SHP77 (cell line): ENCODE results near the gene ZDHHC8.

Experiments
- DNase-seq, 2 experiments: peaks; one replicate each; lab custom pipeline; 2025; lab: John Stamatoyannopoulos, UW

ZDHHC8 gene

GRCh38 chr22:20113551-20114310 is 17.9 kb upstream of the ZDHHC8 start:
- DNase-seq = no peak

- DNase-seq = no peak
These were observed 16.8 kb upstream of the ZDHHC8 start for GRCh38 chr22:20114506-20115475.

- DNase-seq = peak in 1 of 2 experiments; percentile 14
These were observed 15.8 kb upstream of the ZDHHC8 start, which contains the start of gene RANBP1 for GRCh38 chr22:20115691-20116375. TSS of gene RANBP1 (plus strand) at chr22:20116104. CDS start at chr22:20116185, 81 bp downstream.

DNA sequence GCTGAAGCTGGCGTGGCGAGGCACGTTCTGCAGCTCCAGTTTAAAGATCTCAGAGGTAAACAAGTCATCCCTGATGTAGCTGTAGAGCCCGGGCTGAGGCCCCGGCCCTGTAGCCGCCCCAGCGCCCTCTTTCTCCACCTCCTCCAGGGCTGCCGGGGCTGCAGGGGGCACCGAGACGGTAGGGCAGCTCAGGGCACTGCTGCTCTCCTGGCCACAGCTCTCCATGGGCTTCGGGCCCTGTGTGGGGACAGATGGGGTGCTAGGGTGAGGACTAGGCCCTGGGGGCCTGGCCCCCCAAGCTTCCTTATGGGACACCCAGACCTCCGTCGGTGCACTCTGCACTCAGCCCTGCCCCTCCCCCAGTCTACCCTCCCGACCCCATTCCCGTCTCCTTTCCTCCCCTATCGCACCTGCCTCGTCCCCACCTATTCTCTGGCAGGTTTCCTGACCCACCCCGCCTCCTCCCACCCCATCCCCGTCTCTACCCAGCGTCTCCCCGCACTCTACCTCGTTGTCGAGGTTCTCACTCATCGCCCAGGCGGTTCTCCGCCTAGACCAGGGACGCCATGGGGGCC is 15.1 kb upstream of the ZDHHC8 start:
- DNase-seq = no peak

GRCh38 chr22:20116951-20117632 is 14.5 kb upstream of the ZDHHC8 start, which contains the start of gene TRMT2A:
TSS of gene TRMT2A (minus strand) at chr22:20117226. CDS start at chr22:20116906, 320 bp downstream.
- DNase-seq = peak; percentile 92 to 95

DNA sequence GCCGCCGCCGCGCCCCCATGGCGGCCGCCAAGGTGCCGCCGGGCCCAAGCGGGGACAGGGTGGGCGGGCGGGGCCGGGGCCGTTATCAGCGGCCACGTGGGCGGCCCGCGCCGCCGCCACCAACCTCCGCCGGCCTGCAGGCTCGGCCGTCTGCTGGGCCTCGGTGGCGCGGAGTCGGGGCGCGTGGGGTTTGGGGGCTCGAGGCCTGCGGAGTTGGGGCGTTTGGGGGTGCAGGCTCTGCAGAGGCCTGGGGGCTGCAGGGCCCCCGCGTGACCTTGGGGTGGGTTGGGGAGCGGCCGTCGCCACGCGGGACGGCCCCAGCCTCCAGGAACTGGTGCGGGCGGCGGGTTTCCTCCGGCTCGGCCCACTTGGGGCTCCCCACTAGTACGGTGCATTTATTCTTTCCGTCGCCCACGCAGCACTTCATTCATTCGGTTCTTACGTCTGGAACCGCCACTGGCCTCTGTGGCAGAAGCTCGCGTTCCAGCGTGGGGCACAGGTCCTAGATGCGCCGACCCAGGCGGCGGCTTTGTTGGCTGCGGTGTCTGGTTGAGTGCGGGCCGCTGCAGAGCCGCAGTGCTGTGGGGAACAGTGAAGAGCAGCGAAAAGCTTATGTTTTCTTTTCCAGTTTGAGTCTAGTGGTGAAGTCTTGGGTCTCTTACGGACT is 13.8 kb upstream of the ZDHHC8 start:
- no peak for DNase-seq

DNA sequence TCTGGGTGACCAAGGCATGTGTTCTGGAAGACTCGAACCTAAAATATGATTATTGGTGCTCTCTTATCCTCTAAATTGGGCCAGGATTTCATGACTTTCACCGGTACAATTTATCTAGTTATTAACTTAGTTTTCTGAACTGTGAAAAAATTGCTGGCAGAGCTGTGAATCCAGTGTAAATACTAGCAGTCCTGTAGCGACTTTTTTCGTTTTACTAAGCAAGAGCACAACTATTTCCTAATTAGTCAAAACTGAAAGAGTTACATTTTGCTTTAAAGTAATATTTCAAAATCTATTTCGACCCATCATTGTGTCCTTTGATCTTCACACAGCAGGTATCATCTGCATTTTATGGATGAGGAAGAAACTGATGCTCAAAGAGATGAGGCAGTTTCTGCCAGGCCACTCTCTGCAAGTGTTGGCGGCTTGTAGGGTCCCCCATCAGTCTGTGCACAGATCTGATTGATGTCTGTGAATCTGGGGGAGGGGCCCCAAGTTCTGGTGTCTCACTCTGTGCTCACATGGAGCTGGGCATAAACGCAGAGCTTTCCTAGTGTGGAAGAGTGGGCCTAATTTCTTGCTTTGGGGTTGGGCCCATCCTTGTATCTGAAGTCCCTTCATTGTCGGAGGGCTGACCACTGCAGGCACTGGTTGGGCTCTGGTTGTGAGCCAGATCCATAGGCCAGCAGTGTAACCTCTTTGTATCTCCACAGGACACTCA is 13.1 kb upstream of the ZDHHC8 start:
- no peak for DNase-seq

DNA sequence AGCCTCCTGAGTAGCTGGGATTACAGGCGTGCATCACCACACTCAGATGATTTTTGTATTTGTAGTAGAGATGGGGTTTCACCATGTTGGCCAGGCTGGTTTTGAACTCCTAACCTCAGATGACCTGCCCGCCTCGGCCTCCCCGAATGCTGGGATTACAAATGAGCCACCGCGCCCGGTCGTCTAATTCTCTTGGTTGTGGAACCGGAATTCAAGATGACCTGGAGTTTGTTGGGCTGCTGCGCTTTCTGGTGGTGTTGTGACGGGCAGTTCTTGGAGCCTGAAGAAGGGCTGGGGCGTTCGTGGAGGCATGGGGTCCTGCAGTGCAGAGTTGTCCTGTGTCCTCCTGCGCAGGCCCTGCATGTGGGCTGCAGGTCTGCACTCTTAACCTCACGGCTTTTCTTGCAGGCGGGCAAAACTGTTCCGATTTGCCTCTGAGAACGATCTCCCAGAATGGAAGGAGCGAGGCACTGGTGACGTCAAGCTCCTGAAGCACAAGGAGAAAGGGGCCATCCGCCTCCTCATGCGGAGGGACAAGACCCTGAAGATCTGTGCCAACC is 9.7 kb upstream of the ZDHHC8 start:
- no peak for DNase-seq

- no peak for DNase-seq
These were observed 8.1 kb upstream of the ZDHHC8 start for GRCh38 chr22:20123366-20124082.

GRCh38 chr22:20124083-20124787 is 7.4 kb upstream of the ZDHHC8 start:
- DNase-seq = no peak

- DNase-seq = no peak
These were observed 6.1 kb upstream of the ZDHHC8 start for GRCh38 chr22:20125201-20126174.

DNA sequence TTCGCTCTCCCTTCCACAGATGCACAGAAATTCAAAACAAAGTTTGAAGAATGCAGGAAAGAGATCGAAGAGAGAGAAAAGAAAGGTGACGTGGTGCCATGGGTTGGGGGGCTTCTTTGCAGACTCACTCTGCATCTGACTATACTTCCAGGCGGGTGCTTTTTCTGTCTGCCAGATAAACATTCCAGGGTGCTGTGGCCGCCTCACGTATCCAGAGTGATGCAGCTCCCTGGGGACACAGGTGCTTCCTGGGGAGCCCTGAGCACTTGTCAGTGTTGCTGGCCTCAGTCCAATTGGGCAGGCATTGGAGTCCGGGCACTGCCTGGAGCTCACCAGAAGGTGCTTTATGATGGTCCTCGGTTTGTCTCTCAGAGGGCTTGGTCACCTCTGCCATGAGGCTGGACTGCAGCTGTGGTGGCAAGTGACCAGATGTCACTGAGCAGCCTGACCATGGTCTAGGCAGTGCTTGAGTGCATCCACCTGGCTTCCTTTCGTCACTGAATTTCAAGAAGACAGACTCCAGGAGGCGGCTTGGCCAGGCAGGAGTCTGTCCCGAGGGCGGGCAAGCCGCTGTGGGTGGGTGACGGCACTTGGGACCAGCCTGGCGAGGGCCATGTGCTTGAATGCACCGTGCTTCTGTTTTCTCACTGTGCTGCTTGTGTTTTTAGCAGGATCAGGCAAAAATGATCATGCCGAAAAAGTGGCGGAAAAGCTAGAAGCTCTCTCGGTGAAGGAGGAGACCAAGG is 5.1 kb upstream of the ZDHHC8 start:
- DNase-seq = no peak

- DNase-seq = no peak
These were observed 4.2 kb upstream of the ZDHHC8 start for GRCh38 chr22:20127318-20127868.

DNA sequence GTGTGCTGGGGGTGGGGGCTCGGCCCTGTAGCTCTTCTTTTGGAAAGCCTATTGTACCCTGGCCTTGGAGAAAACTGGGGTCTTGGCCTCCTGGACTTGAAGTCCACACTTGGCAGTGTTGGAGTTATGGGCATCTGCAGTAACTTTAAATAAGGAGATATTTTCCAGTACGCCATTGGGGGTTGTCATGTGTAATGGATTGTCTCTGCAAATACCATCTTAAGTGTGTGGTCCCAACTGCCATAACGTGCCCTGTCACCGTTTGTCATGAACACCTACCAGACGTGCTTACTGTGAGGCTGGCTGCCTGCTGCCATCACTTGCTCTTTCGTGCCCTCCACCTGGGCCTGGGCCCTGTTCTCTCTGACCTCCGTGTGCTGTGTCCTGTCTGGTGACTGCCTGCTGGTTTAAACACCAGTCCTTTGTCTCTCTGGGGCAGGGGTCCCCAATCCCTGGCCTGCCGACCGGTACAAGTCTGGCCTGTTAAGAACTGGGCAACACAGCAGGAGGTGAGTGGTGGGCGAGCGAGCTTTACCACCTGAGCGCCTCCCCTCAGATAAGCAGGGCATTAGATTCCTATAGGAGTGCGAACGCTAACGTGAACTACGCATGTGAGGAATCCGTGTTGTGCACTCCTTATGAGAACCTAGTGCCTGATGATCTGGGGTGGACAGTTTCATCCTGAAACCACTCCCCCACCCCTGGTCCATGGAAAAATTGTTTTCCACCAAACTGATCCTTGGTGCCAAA is 3.6 kb upstream of the ZDHHC8 start:
- no peak for DNase-seq

- DNase-seq = no peak
These were observed 3.0 kb upstream of the ZDHHC8 start for GRCh38 chr22:20128619-20128901.
